Gastroesophageal sphincter (tissue), 4 donors: ENCODE measurements around the gene DNAAF2. TPM values are rescaled to one million over a fixed set of nuclear protein-coding genes. Genes with fewer than 3 reads are reported as not detected.

Experiments
- ATAC-seq: fragments of 150-250 bp; one replicate; pipeline ENCODE4 v1.9.1; 2016; ENCODE audit warnings: mild to moderate bottlenecking, moderate library complexity
- H3K27ac ChIP-seq, 4 donors: fragments of 200-600 bp; sonication (generic) in 3 of 4; 1 replicate in 3 of 4; 2 replicates in 1 of 4; pipeline ENCODE4 v1.5.1; 2016 to 2019
- H3K27me3 ChIP-seq: fragments of 200-600 bp; sonication (generic); one replicate; pipeline ENCODE4 v1.5.1; 2019
- H3K36me3 ChIP-seq, 2 donors: fragments of 200-600 bp; sonication (generic); one replicate each; pipeline ENCODE4 v1.5.1; 2019; ENCODE audit warnings: control low read depth in 1 of 2
- H3K4me1 ChIP-seq, 3 donors: fragments of 200-600 bp; sonication (generic); 1 replicate in 2 of 3; 2 replicates in 1 of 3; pipeline ENCODE4 v1.5.1; 2016 to 2019; ENCODE audit warnings: control low read depth in 2 of 3
- H3K4me3 ChIP-seq, 2 donors: fragments of 200-600 bp; sonication (generic); one replicate each; pipeline ENCODE4 v1.5.1; 2019; ENCODE audit warnings: mild to moderate bottlenecking in 1 of 2, moderate library complexity in 1 of 2
- H3K9me3 ChIP-seq, 3 donors: fragments of 200-600 bp; sonication (generic); one replicate each; pipeline ENCODE4 v1.5.1; 2017 to 2019; ENCODE audit warnings: control low read depth in 2 of 3
- EP300 ChIP-seq: sonication (generic); formaldehyde crosslinking; IDR thresholded peaks from one replicate; pipeline ENCODE4 v1.6.1; 2017; ENCODE audit warnings: antibody characterized with exemption, mild to moderate bottlenecking
- POLR2A ChIP-seq, 2 donors: fragments of 450-650 bp; IDR thresholded peaks; one replicate each; pipeline ENCODE4 v1.6.1; 2017; ENCODE audit warnings: antibody characterized with exemption in 2 of 2, mild to moderate bottlenecking in 2 of 2, moderate library complexity in 1 of 2
- POLR2AphosphoS5 ChIP-seq: sonication (generic); formaldehyde crosslinking; IDR thresholded peaks from one replicate; pipeline ENCODE4 v1.6.1; 2017; ENCODE audit warnings: antibody characterized with exemption
- WGBS, 2 donors: methylation state at CpG; one replicate each; pipeline ENCODE4 v1.1.5; 2018; ENCODE audit warnings: low coverage in 1 of 2; 5-methylcytosine and 5-hydroxymethylcytosine counted together
- total RNA-seq, 4 donors: library from RNA; depleted of rRNA; stranded (reverse); fragments of >200 nt; gene quantifications; one replicate each; pipeline ENCODE4 v1.1.0, GENCODE V29; 2016
- TF ChIP-seq, protein P1 (sequence below), 4 experiments: fragments of 200-600 bp in 2 of 4; fragments of 450-650 bp in 2 of 4; sonication (generic) in 1 of 4; IDR thresholded peaks; one replicate each; pipeline ENCODE4 v1.5.1; 2017 to 2019; ENCODE audit warnings: antibody characterized with exemption in 4 of 4, mild to moderate bottlenecking in 2 of 4, moderate library complexity in 2 of 4

Gene DNAAF2
- total RNA-seq, 4 donors from 2014 or later: 6.8 to 10.4 (median 9.0) TPM

DNA sequence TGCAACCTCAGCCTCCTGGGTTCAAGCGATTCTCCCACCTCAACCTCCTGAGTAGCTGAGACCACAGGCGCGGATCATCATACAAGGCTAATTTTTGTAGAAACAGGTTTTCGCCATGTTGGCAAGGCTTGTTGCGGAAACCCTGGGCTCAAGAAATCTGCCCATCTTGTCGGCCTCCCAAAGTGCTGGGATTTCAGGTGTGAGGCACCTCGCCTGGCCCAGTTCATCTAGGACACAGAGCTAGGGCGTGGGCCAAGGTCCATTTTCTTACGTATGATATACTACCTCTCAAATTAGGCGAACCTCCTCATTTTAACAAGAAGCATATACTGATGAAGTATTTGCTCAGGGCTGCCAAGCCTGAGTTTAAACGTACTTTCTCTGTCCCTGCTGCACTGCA lies 51.0 kb downstream of the DNAAF2 start:
- Histone ChIP-seq H3K36me3 (peaks cover 0 to 28% of the 10 kb centered on the region in 2 donors), H3K4me3 (peak overlapping the region in 1 of 2 donors; percentile 7), H3K9me3 (no peaks in the 10 kb centered on the region), H3K27ac (no peak overlapping the region), H3K4me1 (peaks cover 5 to 35% (median 6%) of the 10 kb centered on the region in 3 donors), H3K27me3 (no peaks in the 10 kb centered on the region)
- no peak for ATAC-seq
- TF ChIP-seq POLR2AphosphoS5 (no peak), EP300 (no peak), POLR2A (IDR thresholded peaks at IDR 0.05) (no peak)
- TF ChIP-seq, protein P1, sequence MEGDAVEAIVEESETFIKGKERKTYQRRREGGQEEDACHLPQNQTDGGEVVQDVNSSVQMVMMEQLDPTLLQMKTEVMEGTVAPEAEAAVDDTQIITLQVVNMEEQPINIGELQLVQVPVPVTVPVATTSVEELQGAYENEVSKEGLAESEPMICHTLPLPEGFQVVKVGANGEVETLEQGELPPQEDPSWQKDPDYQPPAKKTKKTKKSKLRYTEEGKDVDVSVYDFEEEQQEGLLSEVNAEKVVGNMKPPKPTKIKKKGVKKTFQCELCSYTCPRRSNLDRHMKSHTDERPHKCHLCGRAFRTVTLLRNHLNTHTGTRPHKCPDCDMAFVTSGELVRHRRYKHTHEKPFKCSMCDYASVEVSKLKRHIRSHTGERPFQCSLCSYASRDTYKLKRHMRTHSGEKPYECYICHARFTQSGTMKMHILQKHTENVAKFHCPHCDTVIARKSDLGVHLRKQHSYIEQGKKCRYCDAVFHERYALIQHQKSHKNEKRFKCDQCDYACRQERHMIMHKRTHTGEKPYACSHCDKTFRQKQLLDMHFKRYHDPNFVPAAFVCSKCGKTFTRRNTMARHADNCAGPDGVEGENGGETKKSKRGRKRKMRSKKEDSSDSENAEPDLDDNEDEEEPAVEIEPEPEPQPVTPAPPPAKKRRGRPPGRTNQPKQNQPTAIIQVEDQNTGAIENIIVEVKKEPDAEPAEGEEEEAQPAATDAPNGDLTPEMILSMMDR (IDR thresholded peaks at IDR 0.05): no peak
- WGBS, 2 donors: 81 to 91% methylated on average over 3 to 8 of the region's 11 CpGs

DNA sequence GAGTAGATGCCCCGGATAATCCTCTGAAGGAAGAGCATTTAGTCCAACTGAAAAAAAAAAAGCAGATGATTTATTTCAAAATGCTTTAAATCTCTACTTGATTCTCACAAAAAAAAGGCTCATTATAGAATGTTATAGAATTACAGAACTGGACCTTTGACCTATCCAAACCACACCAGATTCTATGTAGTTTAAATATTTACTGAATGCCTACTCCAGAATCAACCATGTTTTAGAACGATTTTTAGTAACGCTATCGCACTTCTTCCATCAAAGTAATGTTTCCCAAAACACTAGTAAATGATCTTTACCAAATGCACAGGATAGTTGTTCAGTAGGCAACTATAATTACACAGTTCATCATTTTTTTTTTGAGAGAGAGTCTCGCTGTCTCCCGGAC lies 51.4 kb downstream of the DNAAF2 start:
- peaks cover 0 to 28% of the 10 kb centered on the region in 2 donors for H3K36me3 ChIP-seq
- WGBS, 2 donors: 73 to 76% methylated on average over 4 to 6 of the region's 6 CpGs
- H3K9me3 ChIP-seq: no peaks in the 10 kb centered on the region
- no peaks in the 10 kb centered on the region for H3K27me3 ChIP-seq
- peaks cover 5 to 35% (median 6%) of the 10 kb centered on the region in 3 donors for H3K4me1 ChIP-seq
- no peak overlapping the region for H3K27ac ChIP-seq
- ATAC-seq: no peak
- H3K4me3 ChIP-seq: no peak overlapping the region
- TF ChIP-seq POLR2AphosphoS5: no peak
- TF ChIP-seq POLR2A (IDR thresholded peaks at IDR 0.05): no peak
- TF ChIP-seq EP300: no peak
- TF ChIP-seq, protein P1 (IDR thresholded peaks at IDR 0.05): no peak

DNA sequence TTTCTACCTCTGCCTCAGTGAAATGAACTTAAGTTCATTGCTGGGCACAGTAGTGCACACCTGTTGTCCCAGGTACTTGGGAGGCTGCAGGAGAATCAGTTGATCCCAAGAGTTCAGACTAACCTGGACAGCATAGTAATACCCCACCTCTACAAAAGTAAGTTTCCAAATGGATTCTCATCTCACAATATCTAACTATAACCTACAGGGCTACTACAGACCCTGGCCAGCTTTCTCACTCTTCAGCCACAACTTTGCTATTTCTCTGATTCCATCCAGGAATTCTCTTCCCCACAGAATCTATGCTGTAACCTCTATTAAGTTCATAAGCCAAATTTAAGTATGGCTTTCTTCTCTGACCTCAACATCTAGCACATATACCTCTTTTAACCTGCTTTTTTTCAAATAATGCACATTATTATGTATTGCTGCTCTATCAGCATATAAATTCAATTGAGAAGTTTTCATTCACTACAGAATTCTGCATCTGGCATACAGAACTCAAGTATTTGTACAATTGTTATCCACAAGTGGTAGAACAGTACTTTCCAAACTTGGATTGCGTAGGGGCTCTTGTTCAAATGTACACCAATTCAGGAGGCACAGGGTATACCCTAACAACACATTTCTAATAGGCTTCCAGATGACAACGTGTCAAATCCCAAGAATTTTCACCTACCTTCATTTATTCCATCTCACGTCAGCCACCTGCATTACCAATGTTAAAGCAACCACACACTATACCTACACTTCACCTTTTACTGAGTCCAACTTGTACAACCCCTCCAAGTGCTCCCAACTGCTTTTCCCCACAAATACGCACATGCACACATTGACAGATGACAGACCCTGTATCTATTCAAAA lies 52.7 kb downstream of the DNAAF2 start:
- Histone ChIP-seq H3K9me3 (no peaks in the 10 kb centered on the region), H3K27me3 (no peaks in the 10 kb centered on the region), H3K4me1 (peaks cover 5 to 35% (median 6%) of the 10 kb centered on the region in 3 donors), H3K4me3 (no peak overlapping the region), H3K27ac (no peak overlapping the region), H3K36me3 (peaks cover 0 to 31% of the 10 kb centered on the region in 2 donors)
- 80 to 84% methylated on average over 4 of the region's 4 CpGs for WGBS, 2 donors
- TF ChIP-seq, protein P1 (IDR thresholded peaks at IDR 0.05): no peak
- no peak for TF ChIP-seq EP300
- TF ChIP-seq POLR2A (IDR thresholded peaks at IDR 0.05): no peak
- no peak for TF ChIP-seq POLR2AphosphoS5
- ATAC-seq: no peak

DNA sequence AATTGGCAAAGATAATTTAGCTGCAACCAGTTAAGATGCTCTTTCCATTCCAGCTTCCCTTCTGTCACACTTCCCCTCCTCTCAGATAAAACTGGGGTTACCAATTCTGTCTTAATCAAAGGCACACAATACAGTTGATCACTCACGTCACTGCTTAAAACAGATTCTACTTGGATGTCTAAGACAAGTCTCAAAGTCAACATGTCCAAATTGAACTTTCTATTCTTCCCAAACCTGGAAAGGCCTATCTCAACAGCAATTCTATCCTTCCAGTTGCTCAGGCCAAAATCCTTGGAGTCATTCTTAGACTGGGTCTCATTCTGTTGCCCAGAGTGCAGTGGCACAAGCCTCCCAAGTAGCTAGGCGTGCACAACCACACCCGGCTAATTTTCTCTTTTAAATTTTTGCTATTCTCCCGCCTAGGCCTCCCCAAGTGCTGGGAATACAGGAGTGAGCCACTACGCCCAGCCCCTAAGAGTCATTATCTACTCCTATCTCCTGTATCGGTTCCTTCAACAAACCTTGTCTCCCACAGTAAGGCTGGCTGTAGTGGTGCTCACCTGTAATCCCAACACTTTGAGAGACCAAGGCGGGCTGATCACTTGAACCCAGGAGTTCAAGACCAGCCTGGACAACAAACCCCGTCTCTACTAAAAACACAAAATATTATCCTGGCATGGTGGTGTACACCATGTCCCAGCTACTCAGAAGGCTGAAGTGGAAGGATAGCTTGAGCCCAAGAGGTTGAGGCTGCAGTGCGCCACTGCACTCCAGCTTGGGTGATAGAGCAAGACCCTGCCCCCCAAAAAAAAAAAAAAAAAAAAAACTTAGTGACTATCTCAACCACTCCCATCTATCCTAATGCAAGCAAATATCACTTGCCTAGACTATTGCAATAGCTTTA lies 53.6 kb downstream of the DNAAF2 start:
- H3K4me3 ChIP-seq: no peak overlapping the region
- H3K4me1 ChIP-seq: peaks cover 5 to 35% (median 6%) of the 10 kb centered on the region in 3 donors
- H3K27ac ChIP-seq: no peak overlapping the region
- ATAC-seq: no peak
- H3K9me3 ChIP-seq: no peaks in the 10 kb centered on the region
- no peaks in the 10 kb centered on the region for H3K27me3 ChIP-seq
- no peak for TF ChIP-seq POLR2A (IDR thresholded peaks at IDR 0.05)
- TF ChIP-seq EP300: no peak
- TF ChIP-seq, protein P1 (IDR thresholded peaks at IDR 0.05): no peak
- TF ChIP-seq POLR2AphosphoS5: no peak
- peaks cover 0 to 40% of the 10 kb centered on the region in 2 donors for H3K36me3 ChIP-seq
- WGBS, 2 donors: 0 to 61% methylated on average over 1 to 6 of the region's 9 CpGs
